KMS-11 (cell line): ENCODE results near the gene B9D2.

Experiments used
- H2AFZ ChIP-seq: fragments of 200-600 bp; sonication (generic); 2 replicates; pipeline ENCODE4 v1.6.1; 2016; ENCODE audit warnings: antibody characterized with exemption, mixed run types, low read depth
- H3K27ac ChIP-seq: fragments of 200-600 bp; sonication (generic); 2 replicates; pipeline ENCODE4 v1.6.1; 2016; ENCODE audit warnings: mild to moderate bottlenecking, mixed run types
- H3K27me3 ChIP-seq: fragments of 200-600 bp; sonication (generic); 2 replicates; pipeline ENCODE4 v1.6.1; 2017; ENCODE audit warnings: mild to moderate bottlenecking, low read depth, mixed run types, moderate library complexity; ENCODE audit not compliant: insufficient read depth
- H3K36me3 ChIP-seq: fragments of 200-600 bp; sonication (generic); 2 replicates; pipeline ENCODE4 v1.6.1; 2017; ENCODE audit warnings: mild to moderate bottlenecking, mixed run types; ENCODE audit not compliant: insufficient read depth
- H3K4me1 ChIP-seq: fragments of 200-600 bp; sonication (generic); 2 replicates; pipeline ENCODE4 v1.6.1; 2016; ENCODE audit warnings: mild to moderate bottlenecking, low read depth, mixed run types; ENCODE audit not compliant: poor library complexity, severe bottlenecking
- H3K4me2 ChIP-seq: fragments of 200-600 bp; sonication (generic); 2 replicates; pipeline ENCODE4 v1.7.0; 2016; ENCODE audit warnings: mild to moderate bottlenecking, mixed run types
- H3K4me3 ChIP-seq: fragments of 200-600 bp; sonication (generic); IDR thresholded peaks from 2 replicates; pipeline ENCODE4 v1.6.1; 2017; ENCODE audit warnings: low read depth, low read length, mixed read lengths; ENCODE audit not compliant: insufficient read depth
- H3K79me2 ChIP-seq: fragments of 200-600 bp; sonication (generic); 2 replicates; pipeline ENCODE4 v1.6.1; 2016; ENCODE audit warnings: low read depth, mixed run types; ENCODE audit not compliant: insufficient read depth
- H3K9ac ChIP-seq: fragments of 200-600 bp; sonication (generic); 2 replicates; pipeline ENCODE4 v1.6.1; 2016; ENCODE audit warnings: mild to moderate bottlenecking, mixed run types
- H4K20me1 ChIP-seq: fragments of 200-600 bp; sonication (generic); 2 replicates; pipeline ENCODE4 v1.6.1; 2016; ENCODE audit warnings: mild to moderate bottlenecking, mixed run types; ENCODE audit not compliant: insufficient read depth
- CTCF ChIP-seq: fragments of 200-600 bp; sonication (generic); conservative IDR thresholded peaks from 2 replicates; pipeline ENCODE4 v1.6.1; 2017; ENCODE audit warnings: low read depth, mild to moderate bottlenecking, antibody characterized with exemption, low read length, moderate library complexity, mixed read lengths

B9D2 gene

GRCh38 chr19:41353466-41354342, 10.2 kb downstream of the B9D2 start, which contains the start of gene TGFB1:
Gene TGFB1, minus strand, starts transcription at chr19:41353922. Its CDS starts 878 bp downstream, at chr19:41353044.
- H3K4me2 ChIP-seq: peak within 1 kb of the TSS; percentile 95
- peak within 1 kb of the TSS; percentile 72 for H3K27ac ChIP-seq
- peak within 1 kb of the TSS; percentile 86 for H3K9ac ChIP-seq
- peaks cover 31% of the 10 kb centered on the region for H3K4me1 ChIP-seq
- H4K20me1 ChIP-seq: no peaks in the 10 kb centered on the region
- H2AFZ ChIP-seq: peak within 1 kb of the TSS; percentile 70
- peaks cover 45% of the 10 kb centered on the region for H3K79me2 ChIP-seq
- no peaks in the 10 kb centered on the region; the same call in 1 of the 2 replicates for H3K36me3 ChIP-seq
- no peaks in the 10 kb centered on the region for H3K27me3 ChIP-seq
- peak within 1 kb of the TSS; percentile 29 for H3K4me3 ChIP-seq
- peak; percentile 88 for TF ChIP-seq CTCF

GRCh38 chr19:41352609-41353465, 11.1 kb downstream of the B9D2 start:
- H3K79me2 ChIP-seq: peaks cover 46% of the 10 kb centered on the region
- H2AFZ ChIP-seq: peak overlapping the region; percentile 70
- TF ChIP-seq CTCF: peak; percentile 73
- peaks cover 32% of the 10 kb centered on the region for H3K4me1 ChIP-seq
- H4K20me1 ChIP-seq: no peaks in the 10 kb centered on the region
- no peaks in the 10 kb centered on the region; the same call in 1 of the 2 replicates for H3K36me3 ChIP-seq
- no peaks in the 10 kb centered on the region for H3K27me3 ChIP-seq
- H3K4me3 ChIP-seq: peak overlapping the region; percentile 29
- peak overlapping the region; percentile 86 for H3K9ac ChIP-seq
- peak overlapping the region; percentile 72 for H3K27ac ChIP-seq
- peak overlapping the region; percentile 95 for H3K4me2 ChIP-seq

- Histone ChIP-seq H3K9ac (peak overlapping the region; percentile 86), H3K4me2 (peak overlapping the region; percentile 95), H3K79me2 (peaks cover 46% of the 10 kb centered on the region), H3K4me3 (peak overlapping the region; percentile 29), H4K20me1 (no peaks in the 10 kb centered on the region), H3K27me3 (no peaks in the 10 kb centered on the region), H3K27ac (peak overlapping the region; percentile 72), H2AFZ (peak overlapping the region; percentile 70), H3K36me3 (peaks cover 3% of the 10 kb centered on the region; the same call in 1 of the 2 replicates), H3K4me1 (peaks cover 32% of the 10 kb centered on the region)
- TF ChIP-seq CTCF: no peak
Observed at GRCh38 chr19:41352279-41352608, 11.7 kb downstream of the B9D2 start.
